Measurements from ENCODE around the gene APCDD1L. TPM values are rescaled to one million over a fixed set of nuclear protein-coding genes. Genes with fewer than 3 reads are reported as not detected.
A peak's percentile ranks its signal among the peaks of the same experiment; 100 is the strongest.

APCDD1L gene
- total RNA-seq, 6 experiments from 2014 or later: 14.5 to 43.3 (median 34.9) TPM

- Mint-ChIP-seq H3K27ac (peak overlapping the region; percentile 74), H3K4me1 (ENCODE audit: low read depth) (peaks cover 27% of the 10 kb centered on the region), H3K36me3 (ENCODE audit: low read depth) (peaks cover 28% of the 10 kb centered on the region), H3K4me3 (peak overlapping the region; percentile 62), H3K27me3 (ENCODE audit: insufficient read depth) (peaks cover 1% of the 10 kb centered on the region; the same call in 1 of the 2 replicates), H3K9me3 (peaks cover 9% of the 10 kb centered on the region)
- TF ChIP-seq, protein P1, sequence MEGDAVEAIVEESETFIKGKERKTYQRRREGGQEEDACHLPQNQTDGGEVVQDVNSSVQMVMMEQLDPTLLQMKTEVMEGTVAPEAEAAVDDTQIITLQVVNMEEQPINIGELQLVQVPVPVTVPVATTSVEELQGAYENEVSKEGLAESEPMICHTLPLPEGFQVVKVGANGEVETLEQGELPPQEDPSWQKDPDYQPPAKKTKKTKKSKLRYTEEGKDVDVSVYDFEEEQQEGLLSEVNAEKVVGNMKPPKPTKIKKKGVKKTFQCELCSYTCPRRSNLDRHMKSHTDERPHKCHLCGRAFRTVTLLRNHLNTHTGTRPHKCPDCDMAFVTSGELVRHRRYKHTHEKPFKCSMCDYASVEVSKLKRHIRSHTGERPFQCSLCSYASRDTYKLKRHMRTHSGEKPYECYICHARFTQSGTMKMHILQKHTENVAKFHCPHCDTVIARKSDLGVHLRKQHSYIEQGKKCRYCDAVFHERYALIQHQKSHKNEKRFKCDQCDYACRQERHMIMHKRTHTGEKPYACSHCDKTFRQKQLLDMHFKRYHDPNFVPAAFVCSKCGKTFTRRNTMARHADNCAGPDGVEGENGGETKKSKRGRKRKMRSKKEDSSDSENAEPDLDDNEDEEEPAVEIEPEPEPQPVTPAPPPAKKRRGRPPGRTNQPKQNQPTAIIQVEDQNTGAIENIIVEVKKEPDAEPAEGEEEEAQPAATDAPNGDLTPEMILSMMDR (IDR thresholded peaks at IDR 0.05): no peak
- no peak for DNase-seq
These were observed 65.4 kb downstream of the APCDD1L start for GRCh38 chr20:58449681-58450221.

GRCh38 chr20:58448958-58449357 is 66.2 kb downstream of the APCDD1L start:
- peak overlapping the region; percentile 42 for H3K27ac Mint-ChIP-seq
- no peak for DNase-seq
- peaks cover 27% of the 10 kb centered on the region for H3K4me1 Mint-ChIP-seq (ENCODE audit: low read depth)
- H3K9me3 Mint-ChIP-seq: peaks cover 2% of the 10 kb centered on the region
- peaks cover 26% of the 10 kb centered on the region for H3K36me3 Mint-ChIP-seq (ENCODE audit: low read depth)
- TF ChIP-seq, protein P1 (IDR thresholded peaks at IDR 0.05): no peak
- H3K4me3 Mint-ChIP-seq: peak overlapping the region; percentile 21; the same call in 1 of the 2 replicates
- H3K27me3 Mint-ChIP-seq (ENCODE audit: insufficient read depth): peaks cover 1% of the 10 kb centered on the region; the same call in 1 of the 2 replicates

DNA sequence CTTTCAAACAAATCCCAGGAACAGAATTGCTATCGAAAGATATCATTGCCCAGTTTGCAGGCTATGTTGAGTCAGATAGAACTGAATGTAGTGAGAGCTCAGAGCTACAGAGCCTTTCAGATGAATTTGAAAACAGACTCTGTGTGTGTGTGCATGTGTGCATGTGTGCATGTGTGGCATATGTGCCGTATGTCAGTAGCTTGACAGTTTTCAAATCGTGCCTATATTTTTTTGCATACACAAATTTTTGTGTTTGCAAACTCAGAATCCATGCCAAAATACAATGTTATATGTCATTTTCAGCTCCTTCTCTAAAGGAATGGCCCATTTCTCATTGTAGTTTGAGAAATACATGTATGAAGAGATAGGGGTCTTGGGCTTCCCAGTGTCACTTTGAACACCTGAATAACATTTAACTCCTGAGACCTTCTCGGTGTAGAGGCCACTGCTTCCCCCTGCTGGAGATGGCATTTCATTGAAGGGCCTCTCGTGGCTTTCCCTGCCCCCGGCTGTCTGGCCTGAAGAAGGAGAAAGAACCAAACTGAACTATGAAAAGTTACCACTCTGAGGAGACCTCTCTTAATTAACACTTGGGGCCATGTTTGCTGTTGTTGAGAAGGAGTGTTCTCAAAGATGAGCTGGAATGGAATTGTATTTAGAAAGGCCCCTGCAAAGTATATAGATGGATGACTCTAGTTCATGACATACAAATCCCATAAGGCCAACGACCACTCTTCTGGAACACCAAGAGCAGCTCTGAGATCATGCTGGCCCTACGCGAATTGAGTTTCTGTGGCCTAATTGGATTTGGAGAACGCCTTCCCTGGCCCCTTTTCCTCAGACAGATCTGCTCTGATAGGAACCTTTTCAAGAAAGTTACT is 67.4 kb downstream of the APCDD1L start:
- Mint-ChIP-seq H3K27ac (peak overlapping the region; percentile 26; the same call in 1 of the 2 replicates), H3K36me3 (ENCODE audit: low read depth) (peaks cover 25% of the 10 kb centered on the region), H3K4me3 (no peak overlapping the region), H3K4me1 (ENCODE audit: low read depth) (peaks cover 27% of the 10 kb centered on the region), H3K27me3 (ENCODE audit: insufficient read depth) (peaks cover 1% of the 10 kb centered on the region; the same call in 1 of the 2 replicates), H3K9me3 (no peaks in the 10 kb centered on the region)
- DNase-seq: peak; percentile 32
- TF ChIP-seq, protein P1 (IDR thresholded peaks at IDR 0.05): peak; percentile 81

DNA sequence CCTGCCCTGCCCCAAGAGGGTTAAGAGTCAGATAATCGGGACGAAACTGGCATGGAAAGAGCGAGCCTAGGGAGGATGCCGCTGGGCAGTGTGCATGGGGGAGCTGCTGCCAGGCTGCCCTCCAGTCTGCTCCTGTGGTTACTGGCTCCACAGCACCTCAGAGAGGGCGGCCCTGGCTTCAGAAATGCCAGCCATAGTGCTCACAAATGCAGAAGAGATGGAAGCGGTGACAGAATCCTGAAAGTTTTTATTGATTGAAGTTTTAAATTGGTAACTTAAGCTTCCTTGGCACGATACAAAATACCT is 68.3 kb downstream of the APCDD1L start:
- Mint-ChIP-seq H3K4me3 (no peak overlapping the region), H3K4me1 (ENCODE audit: low read depth) (peaks cover 27% of the 10 kb centered on the region), H3K36me3 (ENCODE audit: low read depth) (peaks cover 18% of the 10 kb centered on the region), H3K27me3 (ENCODE audit: insufficient read depth) (peaks cover 1% of the 10 kb centered on the region; the same call in 1 of the 2 replicates), H3K9me3 (no peaks in the 10 kb centered on the region), H3K27ac (peak overlapping the region; percentile 16; the same call in 1 of the 2 replicates)
- TF ChIP-seq, protein P1 (IDR thresholded peaks at IDR 0.05): no peak
- DNase-seq: no peak

DNA sequence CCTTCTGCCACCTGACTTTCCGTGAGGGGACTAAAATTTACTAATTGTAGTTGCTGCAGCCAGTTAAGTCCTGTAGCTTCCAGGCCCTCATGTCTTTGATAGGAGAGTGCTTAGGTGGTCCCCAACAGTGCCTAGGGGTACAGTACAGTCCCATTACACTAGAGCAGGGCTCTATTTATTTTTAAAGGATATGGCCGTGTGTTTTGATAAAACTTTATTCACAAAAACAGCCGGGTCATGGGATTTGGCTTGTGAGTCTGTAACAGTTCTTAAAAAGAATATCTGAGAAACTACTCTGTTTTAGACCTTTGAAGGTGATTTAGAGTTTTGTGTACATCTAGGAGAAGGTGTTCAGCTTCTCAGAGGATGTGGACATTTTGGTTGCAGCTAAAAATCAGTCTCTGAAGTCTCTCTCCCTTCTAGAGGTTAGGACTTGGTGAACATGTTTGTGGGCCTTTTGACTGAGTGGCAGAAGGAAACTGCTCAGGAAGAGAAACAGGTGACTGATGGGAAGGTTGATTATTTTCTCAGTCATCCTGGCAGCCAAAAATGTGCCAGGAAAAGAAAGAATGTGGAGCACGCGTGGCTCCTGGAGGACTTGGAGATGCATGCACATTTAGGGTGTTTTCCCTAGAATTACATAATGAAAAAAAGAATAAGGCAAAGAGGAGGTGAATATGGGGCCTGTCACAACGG is 68.8 kb downstream of the APCDD1L start:
- TF ChIP-seq, protein P1 (IDR thresholded peaks at IDR 0.05): no peak
- peaks cover 27% of the 10 kb centered on the region for H3K4me1 Mint-ChIP-seq (ENCODE audit: low read depth)
- H3K27ac Mint-ChIP-seq: peak overlapping the region; percentile 16; the same call in 1 of the 2 replicates
- H3K36me3 Mint-ChIP-seq (ENCODE audit: low read depth): peaks cover 18% of the 10 kb centered on the region
- H3K9me3 Mint-ChIP-seq: no peaks in the 10 kb centered on the region
- no peak overlapping the region for H3K4me3 Mint-ChIP-seq
- H3K27me3 Mint-ChIP-seq (ENCODE audit: insufficient read depth): peaks cover 1% of the 10 kb centered on the region; the same call in 1 of the 2 replicates
- no peak for DNase-seq
